GM21529 (cell line): Measurements from ENCODE around the gene TXN2.
A peak's percentile ranks its signal among the peaks of the same experiment; 100 is the strongest.
"Not testable (repeated sequence)": the region's sequence is repeated elsewhere in the genome, so short reads cannot be mapped to it uniquely, and the experiment has no call there.

Source experiments
- ATAC-seq: cut with Tn5 transposase; IDR thresholded peaks from one replicate; pipeline ENCODE4 v1.9.1; 2021; ENCODE audit not compliant: unreplicated experiment

The TXN2 gene

GRCh38 chr22:36456464-36456845, 25.0 kb downstream of the TXN2 start:
- no peak for ATAC-seq

DNA sequence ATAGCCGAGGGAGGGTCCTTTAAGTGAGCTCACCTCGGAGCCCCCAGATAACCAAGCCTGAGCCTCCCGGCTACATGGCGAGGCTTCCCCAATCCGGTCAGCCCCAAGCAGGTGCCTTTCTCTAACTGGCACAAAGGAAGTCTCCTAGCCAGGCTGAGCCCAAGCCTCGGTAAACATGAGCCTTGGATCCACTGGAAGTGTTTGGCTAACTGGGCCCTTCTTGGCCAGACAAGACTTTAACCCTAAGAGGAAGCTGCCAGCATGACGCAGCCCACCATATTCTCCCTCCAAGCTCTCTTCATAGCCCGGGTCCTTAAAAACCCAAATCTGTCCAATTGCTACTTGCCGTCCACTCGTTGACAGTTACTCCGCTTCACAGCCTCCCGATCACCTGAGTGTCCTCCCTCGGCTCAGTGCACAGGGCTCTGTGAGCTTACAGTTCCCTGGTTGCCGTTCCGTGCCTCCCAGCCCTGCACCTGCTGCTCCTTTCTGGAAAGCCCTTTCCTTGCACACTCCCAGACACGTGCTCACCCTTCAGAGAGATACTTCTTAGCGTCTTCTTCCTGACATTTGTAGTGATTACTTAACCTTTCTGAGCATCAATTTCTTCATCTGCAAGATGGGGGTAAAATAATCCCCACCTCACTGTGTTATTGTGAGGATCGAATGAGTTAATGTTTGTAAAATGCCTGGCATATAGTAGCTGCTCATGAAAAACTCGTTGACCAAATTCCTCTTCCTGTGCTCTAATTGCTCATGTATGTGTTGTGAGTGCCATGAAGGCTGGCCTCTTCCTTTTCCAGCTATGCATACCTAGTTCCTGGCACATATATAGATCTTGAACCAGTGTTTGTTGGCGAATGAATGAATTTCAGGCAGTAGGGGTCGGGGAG, 25.6 kb downstream of the TXN2 start:
- no peak for ATAC-seq

DNA sequence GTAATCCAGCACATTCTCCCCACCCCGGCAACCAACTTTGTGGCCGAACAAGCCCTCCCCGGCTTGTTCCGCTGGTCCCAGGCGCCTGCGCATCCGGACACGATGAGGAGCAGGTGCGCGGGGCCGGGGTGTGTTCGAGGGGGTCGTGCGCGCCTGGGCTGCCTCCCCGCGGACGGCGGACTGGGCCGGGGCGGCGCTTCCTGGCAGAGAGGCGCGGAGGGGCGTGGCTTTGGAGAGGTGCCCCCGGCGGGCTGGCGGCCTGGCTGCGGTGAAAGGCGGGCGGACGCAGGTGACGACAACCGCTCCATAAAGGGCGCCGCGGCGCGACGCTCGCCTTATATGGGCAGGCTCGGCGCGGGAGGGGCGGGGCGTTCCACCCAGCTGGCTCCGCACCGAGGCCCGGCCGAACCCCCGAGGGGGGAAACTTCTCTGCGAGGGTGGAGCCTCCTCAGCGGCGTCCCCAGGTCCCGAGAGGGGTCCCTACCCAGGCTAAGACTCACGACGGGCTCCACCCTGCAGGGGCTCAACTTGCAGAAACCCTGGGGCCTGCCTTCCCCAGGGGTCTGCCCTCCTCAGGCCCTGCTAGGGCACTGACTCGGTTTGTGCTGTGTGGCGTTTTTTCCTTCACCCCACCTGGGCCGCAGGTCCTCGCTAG, 26.4 kb downstream of the TXN2 start:
- ATAC-seq, result peak; percentile 54

- ATAC-seq, result no peak
These were observed 27.5 kb downstream of the TXN2 start for GRCh38 chr22:36453855-36454378.

- ATAC-seq, result not testable (repeated sequence)
These were observed 28.3 kb downstream of the TXN2 start for GRCh38 chr22:36452978-36453607.

GRCh38 chr22:36452250-36452977, 29.0 kb downstream of the TXN2 start:
- ATAC-seq, result no peak

GRCh38 chr22:36450923-36451322, 30.5 kb downstream of the TXN2 start:
- ATAC-seq, result not testable (repeated sequence)

GRCh38 chr22:36449596-36450175, 31.8 kb downstream of the TXN2 start:
- no peak for ATAC-seq

DNA sequence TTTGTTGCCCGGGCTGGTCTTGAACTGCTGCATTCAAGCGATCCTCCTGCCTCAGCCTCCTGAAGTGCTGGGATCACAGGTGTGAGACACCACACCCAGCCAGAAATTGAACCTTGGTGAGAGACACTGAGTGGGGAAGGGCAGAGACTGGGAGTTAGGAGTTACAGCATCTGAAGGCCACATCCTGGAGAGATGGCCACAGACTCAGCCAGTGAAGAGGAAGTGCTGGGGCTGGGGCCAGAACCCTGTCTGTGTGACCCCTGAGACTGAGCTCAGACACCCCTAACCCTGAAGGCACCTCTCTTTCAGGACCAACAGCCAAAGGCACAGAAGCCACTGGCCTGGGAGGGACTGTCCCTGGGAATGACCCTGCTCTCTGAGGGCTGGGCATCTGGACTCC, 33.8 kb downstream of the TXN2 start:
- ATAC-seq, result no peak

GRCh38 chr22:36445158-36445668, 36.2 kb downstream of the TXN2 start:
- ATAC-seq, result no peak

GRCh38 chr22:36443198-36443770, 38.2 kb downstream of the TXN2 start:
- no peak for ATAC-seq

DNA sequence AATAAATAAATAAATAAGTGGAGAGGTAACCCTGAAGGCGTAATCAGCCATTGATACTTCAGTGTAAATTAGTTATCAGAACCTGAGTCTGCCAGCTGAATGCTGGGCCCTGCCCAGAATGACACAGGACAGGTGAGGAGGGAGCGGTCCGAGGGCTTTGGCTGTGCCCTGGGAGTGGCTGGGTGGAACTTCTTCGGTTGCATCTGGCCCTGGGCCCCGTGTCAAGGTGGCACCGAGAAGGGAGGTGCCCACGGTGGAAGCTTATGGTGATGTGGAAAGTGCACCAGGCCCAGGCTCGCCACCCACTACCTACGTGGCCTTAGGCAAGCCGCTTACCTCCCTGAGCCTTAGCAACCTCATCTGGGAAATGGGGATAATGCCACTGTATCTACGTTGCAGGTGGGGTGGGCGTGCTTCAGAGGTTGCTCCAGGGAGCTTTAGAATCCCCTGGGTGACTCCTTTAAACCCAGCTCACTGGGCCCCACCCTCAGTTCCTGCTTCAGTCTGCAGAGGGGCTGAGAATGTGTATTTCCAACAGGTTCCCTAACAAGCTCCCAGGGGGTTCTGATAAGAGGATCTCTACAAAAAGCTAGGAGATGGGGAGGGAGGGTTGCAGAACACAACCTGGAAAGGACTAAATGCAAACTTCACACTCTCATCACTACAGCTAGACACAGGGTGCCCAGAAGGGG, 38.8 kb downstream of the TXN2 start:
- no peak for ATAC-seq

- ATAC-seq, result no peak
These were observed 40.9 kb downstream of the TXN2 start for GRCh38 chr22:36440429-36441002.

GRCh38 chr22:36439481-36440271, 41.8 kb downstream of the TXN2 start:
- no peak for ATAC-seq

DNA sequence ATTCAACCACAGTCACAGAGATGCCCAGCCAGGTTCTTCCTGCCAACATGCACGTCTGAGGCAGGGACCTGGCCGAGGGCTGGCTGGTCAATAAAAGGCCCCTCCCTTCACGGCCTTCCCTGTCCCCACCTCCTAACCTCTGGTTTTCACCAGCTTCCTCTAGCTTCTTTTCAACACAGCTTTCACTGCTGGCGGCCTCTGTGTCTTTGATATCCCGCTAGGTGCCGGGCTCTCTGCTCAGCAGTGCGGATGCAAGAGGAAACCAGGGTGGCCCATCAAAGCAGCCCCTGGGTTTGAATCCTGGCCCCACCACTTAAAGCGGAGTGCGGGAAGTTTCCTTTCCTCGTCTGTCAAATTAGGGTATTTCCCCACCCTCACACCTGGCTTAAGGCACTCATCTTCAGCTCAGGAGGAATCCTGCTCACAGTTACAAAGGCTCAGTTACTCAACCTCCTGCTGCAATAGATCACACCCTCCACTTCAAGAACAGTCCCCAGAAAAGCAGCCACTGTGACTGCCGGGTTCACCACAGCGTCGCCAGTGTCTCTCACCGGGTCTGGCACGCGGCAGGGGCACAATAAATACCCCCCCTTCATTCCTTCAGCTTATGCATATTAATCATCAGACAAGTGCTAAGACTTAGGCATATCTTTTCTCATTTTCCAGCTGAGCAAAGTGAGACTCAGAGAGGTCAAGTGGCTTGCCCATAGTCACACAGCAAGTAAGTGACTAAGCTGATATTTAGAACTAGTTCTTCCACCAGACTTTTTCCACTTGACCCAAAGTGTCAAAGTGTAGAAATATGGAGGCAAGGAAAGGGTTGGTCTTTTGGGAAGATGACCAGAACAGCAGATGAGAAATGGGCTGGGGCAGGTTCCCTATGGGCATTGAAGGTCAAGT, 45.7 kb downstream of the TXN2 start:
- ATAC-seq, result peak; percentile 62

DNA sequence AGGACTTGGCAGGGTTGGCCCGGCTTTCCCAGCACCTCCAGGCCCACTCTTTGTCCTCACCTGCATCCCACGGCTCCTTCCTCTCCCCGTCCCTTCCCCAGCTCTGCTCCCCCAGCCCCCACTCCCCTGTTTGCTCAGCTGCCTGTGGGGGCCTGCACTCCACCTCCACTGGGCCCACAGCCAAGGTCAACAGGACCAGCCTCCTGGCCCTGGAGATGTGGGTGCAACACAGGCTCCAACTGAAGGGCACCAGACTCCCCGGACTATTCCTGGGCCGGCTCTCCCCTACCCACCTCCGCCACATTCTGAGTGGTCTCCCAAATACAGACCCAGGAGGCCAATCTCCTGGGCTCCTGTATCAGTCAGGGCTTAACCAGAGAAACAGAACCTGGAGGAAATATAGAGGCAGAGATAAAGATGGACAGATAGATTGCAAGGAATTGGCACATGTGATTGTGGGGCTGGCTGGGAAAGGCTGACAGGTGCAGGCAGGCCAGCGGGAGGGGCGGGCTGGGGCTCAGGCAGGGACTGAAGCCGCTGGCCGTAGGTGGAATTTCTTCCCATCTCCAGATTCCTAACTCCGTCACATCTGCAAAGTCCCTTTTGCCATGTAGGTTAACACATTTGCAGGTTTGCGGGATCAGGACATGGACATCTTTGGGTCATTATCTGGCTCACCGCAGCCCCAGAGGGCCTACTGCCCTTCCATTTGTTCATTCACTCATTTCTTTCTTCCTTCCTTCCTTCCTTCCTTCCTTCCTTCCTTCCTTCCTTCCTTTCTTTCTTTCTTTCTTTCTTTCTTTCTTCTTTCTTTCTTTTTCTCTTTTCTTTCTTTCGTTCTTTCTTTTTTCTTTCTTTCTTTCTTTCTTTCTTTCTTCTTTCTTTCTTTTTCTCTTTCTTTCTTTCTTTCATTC, 47.9 kb downstream of the TXN2 start:
- no peak for ATAC-seq
